ENCODE data around the gene ITFG2.
"Not testable (repeated sequence)": the region's sequence is repeated elsewhere in the genome, so short reads cannot be mapped to it uniquely, and the experiment has no call there.

Gene ITFG2

DNA sequence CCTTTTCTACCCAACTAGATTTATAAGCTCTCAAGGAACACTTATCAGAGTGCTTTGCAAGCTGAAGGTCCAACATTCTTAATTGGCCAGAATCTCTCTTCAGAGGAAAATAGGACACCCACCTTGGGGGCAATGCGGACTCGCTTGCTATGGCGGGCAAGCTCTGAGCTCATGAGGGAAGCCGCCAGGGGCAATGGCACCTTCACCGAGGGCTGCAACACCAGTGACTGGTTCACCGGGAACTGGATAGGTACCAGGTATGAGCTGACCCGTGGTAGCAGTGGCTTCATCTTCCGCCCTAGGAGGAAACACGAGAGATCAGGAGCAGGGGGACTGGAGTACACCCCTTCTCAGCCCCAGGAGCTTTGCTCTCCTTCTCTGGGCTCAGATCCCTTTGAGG, 51.7 kb downstream of the ITFG2 start:
- DNase-seq, result no peak

DNA sequence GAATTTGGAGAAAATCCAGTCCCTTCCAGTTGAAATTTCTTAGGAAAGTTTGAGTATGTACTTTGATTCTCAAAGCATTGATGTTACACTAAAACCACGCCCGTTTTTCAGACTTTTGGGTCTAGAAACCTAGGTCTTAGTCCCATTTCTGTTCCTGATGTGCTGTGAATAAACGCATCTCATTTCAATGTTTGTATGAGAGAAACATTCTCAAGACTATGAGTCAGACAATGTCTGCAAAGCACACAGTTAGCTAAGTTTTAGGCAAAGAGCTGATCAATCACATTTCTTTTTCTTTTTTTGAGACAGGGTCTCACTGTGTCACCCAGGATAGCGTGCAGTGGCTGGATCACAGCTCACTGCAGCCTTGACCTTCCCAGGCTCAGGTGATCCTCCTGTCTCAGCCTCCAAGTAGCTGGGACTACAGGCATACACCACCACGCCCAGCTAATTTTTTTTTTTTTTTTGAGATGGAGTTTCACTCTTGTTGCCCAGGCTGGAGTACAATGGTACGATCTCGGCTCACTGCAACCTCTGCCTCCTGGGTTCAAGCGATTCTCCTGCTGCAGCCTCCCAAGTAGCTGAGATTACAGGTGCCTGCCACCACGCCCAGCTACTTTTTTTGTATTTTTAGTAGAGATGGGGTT, 56.6 kb downstream of the ITFG2 start:
- DNase-seq, result not testable (repeated sequence)
